NCI-H69 (cell line): ENCODE data around the gene PTPRJ.

Source experiments
- DNase-seq: peaks from one replicate; lab custom pipeline; 2025; lab: John Stamatoyannopoulos, UW

The PTPRJ gene

GRCh38 chr11:48037709-48038468 lies 57.5 kb downstream of the PTPRJ start:
- no peak for DNase-seq

GRCh38 chr11:48040830-48041444 lies 60.6 kb downstream of the PTPRJ start:
- no peak for DNase-seq

- no peak for DNase-seq
These were observed 61.7 kb downstream of the PTPRJ start for GRCh38 chr11:48041877-48042695.

- no peak for DNase-seq
These were observed 63.0 kb downstream of the PTPRJ start for GRCh38 chr11:48043111-48043990.

GRCh38 chr11:48043991-48044512 lies 63.7 kb downstream of the PTPRJ start:
- no peak for DNase-seq

GRCh38 chr11:48044577-48044976 lies 64.2 kb downstream of the PTPRJ start:
- DNase-seq, result no peak

- no peak for DNase-seq
These were observed 65.2 kb downstream of the PTPRJ start for GRCh38 chr11:48045536-48045935.

GRCh38 chr11:48047616-48048015 lies 67.3 kb downstream of the PTPRJ start:
- DNase-seq, result no peak

- DNase-seq, result no peak
These were observed 68.7 kb downstream of the PTPRJ start for GRCh38 chr11:48049036-48049435.

GRCh38 chr11:48050304-48050703 lies 69.9 kb downstream of the PTPRJ start:
- no peak for DNase-seq

- no peak for DNase-seq
These were observed 71.0 kb downstream of the PTPRJ start for GRCh38 chr11:48051217-48051830.

- DNase-seq, result no peak
These were observed 72.1 kb downstream of the PTPRJ start for GRCh38 chr11:48052183-48053044.

GRCh38 chr11:48054994-48055291 lies 74.6 kb downstream of the PTPRJ start:
- DNase-seq, result no peak

- peak; percentile 49 for DNase-seq
These were observed 75.2 kb downstream of the PTPRJ start for GRCh38 chr11:48055292-48056132.

GRCh38 chr11:48056325-48057183 lies 76.2 kb downstream of the PTPRJ start:
- no peak for DNase-seq

GRCh38 chr11:48058064-48058463 lies 77.7 kb downstream of the PTPRJ start:
- no peak for DNase-seq

GRCh38 chr11:48058788-48059187 lies 78.4 kb downstream of the PTPRJ start:
- DNase-seq, result no peak

GRCh38 chr11:48062649-48063048 lies 82.3 kb downstream of the PTPRJ start:
- DNase-seq, result no peak
